HEK293 (cell line): ENCODE data around the gene SLC25A11.

ENCODE experiments used
- CTCF ChIA-PET: fragments of 350-600 bp; formaldehyde crosslinking; extraction: SDS; loops from one replicate; lab custom pipeline; 2021; ENCODE audit warnings: antibody characterized with exemption; lab: Yijun Ruan, JAX
- POLR2A ChIA-PET: fragments of 300-600 bp; formaldehyde crosslinking; extraction: SDS; loops from one replicate; lab custom pipeline; 2020; ENCODE audit warnings: antibody characterized with exemption, inconsistent platforms; lab: Yijun Ruan, JAX
- H3K27ac ChIP-seq: fragments of 200-500 bp; sonication (Bioruptor generic); 2 replicates; pipeline ENCODE4 v1.5.1; 2014; ENCODE audit warnings: low read depth, low read length, control low read depth, inconsistent platforms; ENCODE audit errors: extremely low read depth
- H3K36me3 ChIP-seq, 2 experiments: fragments of 200-500 bp in 1 of 2; sonication (Bioruptor generic) in 1 of 2; 1 replicate in 1 of 2; 2 replicates in 1 of 2; pipeline ENCODE4 v1.5.1; 2014 to 2017; ENCODE audit warnings: inconsistent platforms in 2 of 2, low read length in 2 of 2; ENCODE audit not compliant: control insufficient read depth in 2 of 2, insufficient read depth in 1 of 2
- H3K4me1 ChIP-seq: fragments of 200-500 bp; sonication (Bioruptor generic); 2 replicates; pipeline ENCODE4 v1.5.1; 2014; ENCODE audit warnings: mild to moderate bottlenecking, low read length, inconsistent platforms; ENCODE audit not compliant: control insufficient read depth, insufficient read depth
- H3K4me3 ChIP-seq: 2 replicates; pipeline ENCODE4 v1.5.1; 2011; ENCODE audit warnings: low read depth, mild to moderate bottlenecking, control low read depth, low read length, moderate library complexity
- H3K9me3 ChIP-seq: fragments of 200-500 bp; sonication (Bioruptor generic); 2 replicates; pipeline ENCODE4 v1.5.1; 2014; ENCODE audit warnings: low read depth, low read length, inconsistent platforms; ENCODE audit not compliant: control insufficient read depth, insufficient read depth
- BCL11A ChIP-seq: fragments of 450-650 bp; formaldehyde crosslinking; IDR thresholded peaks from 2 replicates; pipeline ENCODE4 v1.5.1; 2016; ENCODE audit warnings: low read depth, missing biosample characterization, missing genetic modification characterization
- GFI1B ChIP-seq: fragments of 450-650 bp; formaldehyde crosslinking; IDR thresholded peaks from 2 replicates; pipeline ENCODE4 v1.5.1; 2016; ENCODE audit warnings: missing biosample characterization, missing genetic modification characterization
- GLIS2 ChIP-seq: fragments of 450-650 bp; formaldehyde crosslinking; IDR thresholded peaks from 2 replicates; pipeline ENCODE4 v1.5.1; 2016; ENCODE audit warnings: missing biosample characterization, missing genetic modification characterization
- IKZF3 ChIP-seq: fragments of 450-650 bp; IDR thresholded peaks from 2 replicates; pipeline ENCODE4 v1.5.0; 2018; ENCODE audit warnings: missing biosample characterization, mild to moderate bottlenecking, missing genetic modification characterization, moderate library complexity
- OVOL3 ChIP-seq: fragments of 450-650 bp; formaldehyde crosslinking; IDR thresholded peaks from 2 replicates; pipeline ENCODE4 v1.5.1; 2016; ENCODE audit warnings: missing biosample characterization, missing genetic modification characterization
- SP3 ChIP-seq: fragments of 450-650 bp; formaldehyde crosslinking; IDR thresholded peaks from 2 replicates; pipeline ENCODE4 v1.5.1; 2016; ENCODE audit warnings: missing biosample characterization, missing genetic modification characterization
- ZFP69B ChIP-seq: fragments of 450-650 bp; formaldehyde crosslinking; IDR thresholded peaks from 2 replicates; pipeline ENCODE4 v1.5.1; 2016; ENCODE audit warnings: missing biosample characterization, missing genetic modification characterization
- ZNF335 ChIP-seq: fragments of 450-650 bp; formaldehyde crosslinking; conservative IDR thresholded peaks from 2 replicates; pipeline ENCODE4 v1.5.1; 2016; ENCODE audit warnings: missing biosample characterization, missing genetic modification characterization
- ZNF341 ChIP-seq: fragments of 450-650 bp; formaldehyde crosslinking; IDR thresholded peaks from 2 replicates; pipeline ENCODE4; 2016; ENCODE audit warnings: low read depth, missing biosample characterization, missing genetic modification characterization
- ZNF521 ChIP-seq: fragments of 450-650 bp; formaldehyde crosslinking; IDR thresholded peaks from 2 replicates; pipeline ENCODE4 v1.5.1; 2017; ENCODE audit warnings: missing biosample characterization, mild to moderate bottlenecking, missing genetic modification characterization
- ZNF561 ChIP-seq: fragments of 450-650 bp; IDR thresholded peaks from 2 replicates; pipeline ENCODE4 v1.5.1; 2018; ENCODE audit warnings: missing biosample characterization, missing genetic modification characterization, borderline replicate concordance
- ZNF768 ChIP-seq: fragments of 450-650 bp; formaldehyde crosslinking; IDR thresholded peaks from 2 replicates; pipeline ENCODE4 v1.5.1; 2018; ENCODE audit warnings: missing biosample characterization, mild to moderate bottlenecking, missing genetic modification characterization
- ZNF785 ChIP-seq: fragments of 450-650 bp; formaldehyde crosslinking; IDR thresholded peaks from 2 replicates; pipeline ENCODE4 v1.5.1; 2016; ENCODE audit warnings: missing biosample characterization, missing genetic modification characterization
- ZSCAN23 ChIP-seq: fragments of 450-650 bp; formaldehyde crosslinking; IDR thresholded peaks from 2 replicates; pipeline ENCODE4 v1.5.1; 2016; ENCODE audit warnings: missing biosample characterization, missing genetic modification characterization
- TF ChIP-seq, protein P1 (sequence below): fragments of 450-650 bp; formaldehyde crosslinking; conservative IDR thresholded peaks from 2 replicates; pipeline ENCODE4 v1.5.1; 2016; ENCODE audit warnings: low read depth, missing biosample characterization, missing genetic modification characterization
- TF ChIP-seq, protein P2 (sequence below): fragments of 450-650 bp; formaldehyde crosslinking; IDR thresholded peaks from 2 replicates; pipeline ENCODE4 v1.5.1; 2016; ENCODE audit warnings: missing biosample characterization, missing genetic modification characterization
- TF ChIP-seq, protein P3 (sequence below): fragments of 450-650 bp; formaldehyde crosslinking; IDR thresholded peaks from 2 replicates; pipeline ENCODE4 v1.5.1; 2016; ENCODE audit warnings: missing biosample characterization, missing genetic modification characterization
- TF ChIP-seq, protein P4 (sequence below): fragments of 450-650 bp; formaldehyde crosslinking; IDR thresholded peaks from 2 replicates; pipeline ENCODE4 v1.5.1; 2017; ENCODE audit warnings: missing biosample characterization, missing genetic modification characterization
- TF ChIP-seq, protein P5 (sequence below): sonication (generic); formaldehyde crosslinking; IDR thresholded peaks from 2 replicates; pipeline ENCODE4 v1.8.1; 2022; ENCODE audit warnings: mild to moderate bottlenecking, moderate library complexity, missing genetic modification reagents
- TF ChIP-seq, protein P6 (sequence below): fragments of 450-650 bp; formaldehyde crosslinking; IDR thresholded peaks from 2 replicates; pipeline ENCODE4 v1.5.1; 2017; ENCODE audit warnings: missing biosample characterization, missing genetic modification characterization
- TF ChIP-seq, protein P7 (sequence below): fragments of 450-650 bp; formaldehyde crosslinking; IDR thresholded peaks from 2 replicates; pipeline ENCODE4 v1.5.1; 2016; ENCODE audit warnings: missing biosample characterization, missing genetic modification characterization

Gene SLC25A11

DNA sequence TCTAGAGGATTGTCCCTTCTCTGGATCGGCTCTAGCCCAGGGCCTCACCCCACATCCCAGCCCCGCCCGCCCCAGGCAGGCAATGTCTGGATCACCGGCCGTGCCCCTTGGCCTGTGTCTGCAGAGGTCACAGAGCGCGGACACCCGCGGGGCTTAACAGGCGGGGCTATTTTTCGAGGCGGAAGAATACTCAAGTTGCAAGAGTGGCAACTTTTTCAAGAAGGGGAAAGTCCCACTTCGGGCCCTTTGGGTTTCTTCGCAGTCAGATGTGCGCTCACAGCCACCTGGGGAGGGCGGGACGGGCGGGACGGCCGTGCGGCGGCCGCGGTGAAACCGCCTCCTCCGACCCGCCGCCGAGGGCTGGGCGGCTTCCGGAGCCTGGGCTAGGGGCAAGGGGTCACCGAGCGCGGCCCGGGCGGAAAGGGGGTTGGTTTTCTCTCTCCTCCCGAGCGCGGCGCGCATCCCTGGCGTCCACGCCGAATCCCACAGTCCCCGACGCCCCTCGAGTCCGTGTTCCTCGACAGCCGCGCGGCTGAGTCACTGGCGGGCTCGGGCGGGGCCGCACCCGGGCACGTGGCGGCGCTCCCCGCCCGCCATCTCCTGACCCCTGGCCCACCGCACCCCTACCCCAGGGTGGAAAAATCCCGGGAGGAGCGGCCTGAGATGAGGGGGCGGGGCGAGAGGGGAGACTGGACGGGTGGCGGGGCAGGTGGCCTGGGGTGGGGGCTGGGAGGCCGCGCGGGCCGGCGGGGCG lies 9.7 kb upstream of the SLC25A11 start (continued):
- TF ChIP-seq, protein P1, sequence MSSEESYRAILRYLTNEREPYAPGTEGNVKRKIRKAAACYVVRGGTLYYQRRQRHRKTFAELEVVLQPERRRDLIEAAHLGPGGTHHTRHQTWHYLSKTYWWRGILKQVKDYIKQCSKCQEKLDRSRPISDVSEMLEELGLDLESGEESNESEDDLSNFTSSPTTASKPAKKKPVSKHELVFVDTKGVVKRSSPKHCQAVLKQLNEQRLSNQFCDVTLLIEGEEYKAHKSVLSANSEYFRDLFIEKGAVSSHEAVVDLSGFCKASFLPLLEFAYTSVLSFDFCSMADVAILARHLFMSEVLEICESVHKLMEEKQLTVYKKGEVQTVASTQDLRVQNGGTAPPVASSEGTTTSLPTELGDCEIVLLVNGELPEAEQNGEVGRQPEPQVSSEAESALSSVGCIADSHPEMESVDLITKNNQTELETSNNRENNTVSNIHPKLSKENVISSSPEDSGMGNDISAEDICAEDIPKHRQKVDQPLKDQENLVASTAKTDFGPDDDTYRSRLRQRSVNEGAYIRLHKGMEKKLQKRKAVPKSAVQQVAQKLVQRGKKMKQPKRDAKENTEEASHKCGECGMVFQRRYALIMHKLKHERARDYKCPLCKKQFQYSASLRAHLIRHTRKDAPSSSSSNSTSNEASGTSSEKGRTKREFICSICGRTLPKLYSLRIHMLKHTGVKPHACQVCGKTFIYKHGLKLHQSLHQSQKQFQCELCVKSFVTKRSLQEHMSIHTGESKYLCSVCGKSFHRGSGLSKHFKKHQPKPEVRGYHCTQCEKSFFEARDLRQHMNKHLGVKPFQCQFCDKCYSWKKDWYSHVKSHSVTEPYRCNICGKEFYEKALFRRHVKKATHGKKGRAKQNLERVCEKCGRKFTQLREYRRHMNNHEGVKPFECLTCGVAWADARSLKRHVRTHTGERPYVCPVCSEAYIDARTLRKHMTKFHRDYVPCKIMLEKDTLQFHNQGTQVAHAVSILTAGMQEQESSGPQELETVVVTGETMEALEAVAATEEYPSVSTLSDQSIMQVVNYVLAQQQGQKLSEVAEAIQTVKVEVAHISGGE (tag by site-specific recombination) = 0 out of 2 replicates have a peak, but pooled peaks have one; percentile 32
- TF ChIP-seq ZFP69B (tag by site-specific recombination) = peak; percentile 53; the same call in 1 of the 2 replicates
- peak; percentile 90; the same call in 1 of the 2 replicates for TF ChIP-seq ZNF785
- TF ChIP-seq, protein P2, sequence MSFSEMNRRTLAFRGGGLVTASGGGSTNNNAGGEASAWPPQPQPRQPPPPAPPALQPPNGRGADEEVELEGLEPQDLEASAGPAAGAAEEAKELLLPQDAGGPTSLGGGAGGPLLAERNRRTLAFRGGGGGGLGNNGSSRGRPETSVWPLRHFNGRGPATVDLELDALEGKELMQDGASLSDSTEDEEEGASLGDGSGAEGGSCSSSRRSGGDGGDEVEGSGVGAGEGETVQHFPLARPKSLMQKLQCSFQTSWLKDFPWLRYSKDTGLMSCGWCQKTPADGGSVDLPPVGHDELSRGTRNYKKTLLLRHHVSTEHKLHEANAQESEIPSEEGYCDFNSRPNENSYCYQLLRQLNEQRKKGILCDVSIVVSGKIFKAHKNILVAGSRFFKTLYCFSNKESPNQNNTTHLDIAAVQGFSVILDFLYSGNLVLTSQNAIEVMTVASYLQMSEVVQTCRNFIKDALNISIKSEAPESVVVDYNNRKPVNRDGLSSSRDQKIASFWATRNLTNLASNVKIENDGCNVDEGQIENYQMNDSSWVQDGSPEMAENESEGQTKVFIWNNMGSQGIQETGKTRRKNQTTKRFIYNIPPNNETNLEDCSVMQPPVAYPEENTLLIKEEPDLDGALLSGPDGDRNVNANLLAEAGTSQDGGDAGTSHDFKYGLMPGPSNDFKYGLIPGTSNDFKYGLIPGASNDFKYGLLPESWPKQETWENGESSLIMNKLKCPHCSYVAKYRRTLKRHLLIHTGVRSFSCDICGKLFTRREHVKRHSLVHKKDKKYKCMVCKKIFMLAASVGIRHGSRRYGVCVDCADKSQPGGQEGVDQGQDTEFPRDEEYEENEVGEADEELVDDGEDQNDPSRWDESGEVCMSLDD = peak; percentile 88
- no peak for TF ChIP-seq GFI1B (tag by site-specific recombination)
- TF ChIP-seq ZNF521 (tag by site-specific recombination) = no peak
- TF ChIP-seq OVOL3 (tag by site-specific recombination) = 0 out of 2 replicates have a peak, but pooled peaks have one; percentile 60
- TF ChIP-seq, protein P3, sequence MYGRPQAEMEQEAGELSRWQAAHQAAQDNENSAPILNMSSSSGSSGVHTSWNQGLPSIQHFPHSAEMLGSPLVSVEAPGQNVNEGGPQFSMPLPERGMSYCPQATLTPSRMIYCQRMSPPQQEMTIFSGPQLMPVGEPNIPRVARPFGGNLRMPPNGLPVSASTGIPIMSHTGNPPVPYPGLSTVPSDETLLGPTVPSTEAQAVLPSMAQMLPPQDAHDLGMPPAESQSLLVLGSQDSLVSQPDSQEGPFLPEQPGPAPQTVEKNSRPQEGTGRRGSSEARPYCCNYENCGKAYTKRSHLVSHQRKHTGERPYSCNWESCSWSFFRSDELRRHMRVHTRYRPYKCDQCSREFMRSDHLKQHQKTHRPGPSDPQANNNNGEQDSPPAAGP (tag by site-specific recombination) = peak; percentile 98
- no peak for TF ChIP-seq ZNF768 (tag by site-specific recombination)
- TF ChIP-seq, protein P4, sequence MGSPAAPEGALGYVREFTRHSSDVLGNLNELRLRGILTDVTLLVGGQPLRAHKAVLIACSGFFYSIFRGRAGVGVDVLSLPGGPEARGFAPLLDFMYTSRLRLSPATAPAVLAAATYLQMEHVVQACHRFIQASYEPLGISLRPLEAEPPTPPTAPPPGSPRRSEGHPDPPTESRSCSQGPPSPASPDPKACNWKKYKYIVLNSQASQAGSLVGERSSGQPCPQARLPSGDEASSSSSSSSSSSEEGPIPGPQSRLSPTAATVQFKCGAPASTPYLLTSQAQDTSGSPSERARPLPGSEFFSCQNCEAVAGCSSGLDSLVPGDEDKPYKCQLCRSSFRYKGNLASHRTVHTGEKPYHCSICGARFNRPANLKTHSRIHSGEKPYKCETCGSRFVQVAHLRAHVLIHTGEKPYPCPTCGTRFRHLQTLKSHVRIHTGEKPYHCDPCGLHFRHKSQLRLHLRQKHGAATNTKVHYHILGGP (tag by site-specific recombination) = peak; percentile 98

DNA sequence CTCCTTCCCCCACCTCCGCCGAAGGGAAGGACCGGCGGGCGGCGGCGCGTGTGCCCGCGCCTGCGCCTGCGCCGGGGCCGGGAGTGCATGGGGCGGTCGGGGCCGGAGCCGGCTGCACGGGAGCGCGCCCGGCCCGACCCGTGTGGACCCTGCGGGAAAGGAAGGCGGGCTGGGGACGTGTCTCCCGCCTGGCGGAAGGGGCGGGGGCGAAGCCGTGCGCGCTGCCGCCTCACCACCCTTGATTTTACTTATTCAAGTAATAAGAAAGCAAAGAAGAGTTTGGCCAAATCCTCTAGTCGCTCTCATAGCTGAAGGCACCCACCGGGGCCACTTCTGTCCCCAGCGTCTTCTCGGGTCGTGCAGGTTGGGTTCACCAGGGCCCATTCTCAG lies 9.1 kb upstream of the SLC25A11 start:
- Histone ChIP-seq H3K27ac (peak overlapping the region; percentile 99), H3K9me3 (no peaks in the 10 kb centered on the region), H3K4me3 (peak overlapping the region; percentile 97), H3K4me1 (peaks cover 21% of the 10 kb centered on the region), H3K36me3 (peaks cover 16 to 34% of the 10 kb centered on the region in 2 experiments)
- ChIA-PET POLR2A (interaction anchor here (1.0 to 17.9 kb wide), 11 partner anchors 9 to 239 kb away, joined by 3 to 358 read pairs (median 7); partner anchors contain the start of genes CAMTA2, INCA1, KIF1C and PLD2), CTCF (interaction anchor here (1.2 kb wide), 1 partner anchor 9 kb away, joined by 3 read pairs; the partner anchor contains the start of genes RNF167 and SLC25A11)
- peak; percentile 43; the same call in 1 of the 2 replicates for TF ChIP-seq GLIS2 (tag by site-specific recombination)
- TF ChIP-seq, protein P5, sequence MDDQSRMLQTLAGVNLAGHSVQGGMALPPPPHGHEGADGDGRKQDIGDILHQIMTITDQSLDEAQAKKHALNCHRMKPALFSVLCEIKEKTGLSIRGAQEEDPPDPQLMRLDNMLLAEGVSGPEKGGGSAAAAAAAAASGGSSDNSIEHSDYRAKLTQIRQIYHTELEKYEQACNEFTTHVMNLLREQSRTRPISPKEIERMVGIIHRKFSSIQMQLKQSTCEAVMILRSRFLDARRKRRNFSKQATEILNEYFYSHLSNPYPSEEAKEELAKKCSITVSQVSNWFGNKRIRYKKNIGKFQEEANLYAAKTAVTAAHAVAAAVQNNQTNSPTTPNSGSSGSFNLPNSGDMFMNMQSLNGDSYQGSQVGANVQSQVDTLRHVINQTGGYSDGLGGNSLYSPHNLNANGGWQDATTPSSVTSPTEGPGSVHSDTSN (CRISPR knock-in tag) = peak; percentile 26; the same call in 1 of the 2 replicates
- no peak for TF ChIP-seq SP3 (tag by site-specific recombination)
- TF ChIP-seq ZNF335 (tag by site-specific recombination) = peak; percentile 64; the same call in 1 of the 2 replicates
- TF ChIP-seq ZNF561 (tag by site-specific recombination) = 0 out of 2 replicates have a peak, but pooled peaks have one; percentile 18
- TF ChIP-seq, protein P6, sequence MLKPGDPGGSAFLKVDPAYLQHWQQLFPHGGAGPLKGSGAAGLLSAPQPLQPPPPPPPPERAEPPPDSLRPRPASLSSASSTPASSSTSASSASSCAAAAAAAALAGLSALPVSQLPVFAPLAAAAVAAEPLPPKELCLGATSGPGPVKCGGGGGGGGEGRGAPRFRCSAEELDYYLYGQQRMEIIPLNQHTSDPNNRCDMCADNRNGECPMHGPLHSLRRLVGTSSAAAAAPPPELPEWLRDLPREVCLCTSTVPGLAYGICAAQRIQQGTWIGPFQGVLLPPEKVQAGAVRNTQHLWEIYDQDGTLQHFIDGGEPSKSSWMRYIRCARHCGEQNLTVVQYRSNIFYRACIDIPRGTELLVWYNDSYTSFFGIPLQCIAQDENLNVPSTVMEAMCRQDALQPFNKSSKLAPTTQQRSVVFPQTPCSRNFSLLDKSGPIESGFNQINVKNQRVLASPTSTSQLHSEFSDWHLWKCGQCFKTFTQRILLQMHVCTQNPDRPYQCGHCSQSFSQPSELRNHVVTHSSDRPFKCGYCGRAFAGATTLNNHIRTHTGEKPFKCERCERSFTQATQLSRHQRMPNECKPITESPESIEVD (tag by site-specific recombination) = no peak
- TF ChIP-seq ZSCAN23 = no peak
- TF ChIP-seq, protein P7, sequence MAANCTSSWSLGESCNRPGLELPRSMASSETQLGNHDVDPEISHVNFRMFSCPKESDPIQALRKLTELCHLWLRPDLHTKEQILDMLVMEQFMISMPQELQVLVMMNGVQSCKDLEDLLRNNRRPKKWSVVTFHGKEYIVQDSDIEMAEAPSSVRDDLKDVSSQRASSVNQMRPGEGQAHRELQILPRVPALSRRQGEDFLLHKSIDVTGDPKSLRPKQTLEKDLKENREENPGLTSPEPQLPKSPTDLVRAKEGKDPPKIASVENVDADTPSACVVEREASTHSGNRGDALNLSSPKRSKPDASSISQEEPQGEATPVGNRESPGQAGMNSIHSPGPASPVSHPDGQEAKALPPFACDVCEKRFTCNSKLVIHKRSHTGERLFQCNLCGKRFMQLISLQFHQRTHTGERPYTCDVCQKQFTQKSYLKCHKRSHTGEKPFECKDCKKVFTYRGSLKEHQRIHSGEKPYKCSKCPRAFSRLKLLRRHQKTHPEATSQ (tag by site-specific recombination) = no peak
- TF ChIP-seq ZNF341 (tag by site-specific recombination) = peak; percentile 67
- 0 out of 2 replicates have a peak, but pooled peaks have one; percentile 84 for TF ChIP-seq IKZF3 (tag by site-specific recombination)
- 0 out of 2 replicates have a peak, but pooled peaks have one; percentile 52 for TF ChIP-seq BCL11A (tag by site-specific recombination)
